HG03025 (cell line): Measurements from ENCODE around the gene TMPRSS9.
A peak's percentile ranks its signal among the peaks of the same experiment; 100 is the strongest.

Source experiments
- ATAC-seq: cut with Tn5 transposase; IDR thresholded peaks from one replicate; pipeline ENCODE4 v1.9.1; 2021; ENCODE audit warnings: mild to moderate bottlenecking, moderate library complexity; ENCODE audit not compliant: unreplicated experiment, low FRiP score

Gene TMPRSS9

DNA sequence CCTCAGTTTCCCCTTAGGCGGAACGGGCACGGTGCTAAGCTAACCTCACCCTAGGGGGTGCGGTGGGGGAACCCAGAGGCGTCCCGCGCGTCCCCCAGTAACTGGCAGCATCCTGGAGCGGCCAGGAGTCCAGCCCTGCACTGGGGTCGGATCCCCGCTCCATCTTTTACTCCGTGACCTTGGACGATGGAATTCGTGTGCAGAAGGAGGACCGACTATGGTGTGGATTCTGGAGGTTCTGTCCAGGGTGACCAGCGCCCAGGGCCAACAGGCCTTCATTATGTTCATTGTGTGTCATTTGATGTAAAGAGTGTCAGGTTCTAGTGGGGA lies 31.0 kb upstream of the TMPRSS9 start:
- ATAC-seq: peak; percentile 3

DNA sequence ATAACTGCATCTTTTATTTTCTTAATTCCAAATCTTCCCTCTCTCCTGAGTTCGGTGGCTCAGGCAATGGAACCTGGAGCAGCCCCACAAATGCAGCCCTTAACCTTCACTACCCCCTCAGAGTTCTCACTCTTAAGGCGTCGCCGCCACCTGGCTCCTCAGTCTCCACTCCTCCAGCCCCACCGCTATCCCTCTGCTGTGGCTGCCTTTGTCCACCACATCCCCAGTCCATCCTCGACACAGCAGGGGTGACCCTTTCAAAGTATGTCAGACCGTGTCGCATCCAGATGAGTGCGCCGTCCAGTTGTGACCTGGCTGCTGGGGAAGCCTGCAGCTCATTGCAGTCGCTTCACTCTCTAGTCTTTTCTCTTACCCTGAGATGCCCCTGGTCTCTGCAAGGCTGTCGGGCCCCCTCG lies 30.6 kb upstream of the TMPRSS9 start:
- no peak for ATAC-seq

- no peak for ATAC-seq
These were observed 29.8 kb upstream of the TMPRSS9 start for GRCh38 chr19:2330255-2330631.

- ATAC-seq: no peak
These were observed 29.3 kb upstream of the TMPRSS9 start for GRCh38 chr19:2330632-2331284.

- no peak for ATAC-seq
These were observed 28.3 kb upstream of the TMPRSS9 start for GRCh38 chr19:2331601-2332246.

GRCh38 chr19:2332341-2333026 lies 27.6 kb upstream of the TMPRSS9 start:
- no peak for ATAC-seq

DNA sequence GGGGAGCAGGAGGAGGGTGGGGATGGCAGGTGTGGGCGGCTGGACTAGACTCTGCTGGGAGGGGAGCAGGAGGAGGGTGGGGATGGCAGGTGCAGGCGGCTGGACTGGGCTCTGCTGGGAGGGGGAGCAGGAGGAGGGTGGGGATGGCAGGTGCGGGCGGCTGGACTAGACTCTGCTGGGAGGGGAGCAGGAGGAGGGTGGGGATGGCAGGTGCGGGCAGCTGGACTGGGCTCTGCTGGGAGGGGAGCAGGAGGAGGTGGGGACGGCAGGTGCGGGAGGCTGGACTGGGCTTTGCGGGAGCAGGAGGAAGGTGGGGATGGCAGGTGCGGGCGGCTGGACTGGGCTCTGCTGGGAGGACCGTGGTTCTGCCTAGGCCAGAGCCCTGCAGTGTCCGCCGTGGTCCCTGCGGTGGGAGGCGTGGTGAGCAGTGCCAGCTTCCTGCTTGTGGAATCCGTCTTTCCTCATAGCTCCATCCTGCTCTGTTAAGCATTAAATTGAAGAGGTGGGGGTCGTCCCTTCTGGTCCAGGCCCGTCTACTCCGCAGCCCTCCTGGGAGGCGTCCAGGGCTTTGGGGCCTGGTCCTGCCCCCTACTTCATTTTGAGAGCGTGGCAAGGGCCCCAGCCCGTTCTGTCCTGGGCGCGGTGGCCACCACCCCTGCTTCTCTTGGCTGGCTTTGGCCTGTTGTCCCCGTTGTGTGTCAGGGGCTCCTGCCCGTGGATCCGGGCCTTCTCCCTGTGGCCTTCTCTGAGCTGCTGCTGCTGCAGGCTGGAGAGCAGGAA lies 26.8 kb upstream of the TMPRSS9 start:
- ATAC-seq: no peak

DNA sequence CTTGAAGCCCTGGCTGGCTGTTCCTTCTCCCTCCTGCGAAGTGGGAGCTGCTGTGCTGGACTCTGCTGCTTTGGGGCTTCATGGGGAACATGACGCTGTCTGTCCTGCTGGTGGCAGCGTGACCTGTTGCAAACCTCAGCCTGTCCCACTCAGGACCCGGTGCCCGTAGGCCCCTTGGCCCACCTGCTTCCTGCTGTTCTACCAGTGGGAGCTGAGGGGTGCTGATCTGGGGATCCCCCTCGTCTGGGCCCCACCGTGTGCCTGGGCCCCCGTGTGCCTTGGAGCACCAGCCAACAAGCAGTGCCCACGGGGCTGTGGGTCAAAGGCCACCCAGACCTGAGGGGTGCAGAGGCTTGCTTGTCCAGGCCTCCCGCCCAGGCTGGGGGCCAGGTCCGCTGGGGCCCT lies 26.3 kb upstream of the TMPRSS9 start:
- no peak for ATAC-seq

GRCh38 chr19:2334426-2334825 lies 25.6 kb upstream of the TMPRSS9 start:
- no peak for ATAC-seq

- no peak for ATAC-seq
These were observed 24.8 kb upstream of the TMPRSS9 start for GRCh38 chr19:2334986-2335846.

DNA sequence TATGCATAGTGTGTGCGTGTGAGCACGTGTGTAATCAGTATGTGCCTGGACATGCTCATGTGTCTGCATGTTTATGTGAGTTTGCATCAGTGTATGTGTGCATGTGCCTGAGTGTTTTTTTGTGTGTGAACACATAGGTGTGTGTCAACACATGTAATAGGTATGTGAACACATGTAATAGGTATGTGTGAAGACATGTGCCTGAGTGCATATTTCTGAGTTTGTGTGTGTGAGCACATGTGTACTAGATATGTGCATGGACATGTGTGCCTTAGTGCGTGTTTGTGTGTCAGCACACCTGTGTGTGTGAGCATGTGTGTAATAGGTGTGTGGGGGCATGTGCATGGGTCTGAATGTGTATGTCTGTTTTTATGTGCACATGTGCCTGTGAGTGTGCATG lies 24.2 kb upstream of the TMPRSS9 start:
- no peak for ATAC-seq

DNA sequence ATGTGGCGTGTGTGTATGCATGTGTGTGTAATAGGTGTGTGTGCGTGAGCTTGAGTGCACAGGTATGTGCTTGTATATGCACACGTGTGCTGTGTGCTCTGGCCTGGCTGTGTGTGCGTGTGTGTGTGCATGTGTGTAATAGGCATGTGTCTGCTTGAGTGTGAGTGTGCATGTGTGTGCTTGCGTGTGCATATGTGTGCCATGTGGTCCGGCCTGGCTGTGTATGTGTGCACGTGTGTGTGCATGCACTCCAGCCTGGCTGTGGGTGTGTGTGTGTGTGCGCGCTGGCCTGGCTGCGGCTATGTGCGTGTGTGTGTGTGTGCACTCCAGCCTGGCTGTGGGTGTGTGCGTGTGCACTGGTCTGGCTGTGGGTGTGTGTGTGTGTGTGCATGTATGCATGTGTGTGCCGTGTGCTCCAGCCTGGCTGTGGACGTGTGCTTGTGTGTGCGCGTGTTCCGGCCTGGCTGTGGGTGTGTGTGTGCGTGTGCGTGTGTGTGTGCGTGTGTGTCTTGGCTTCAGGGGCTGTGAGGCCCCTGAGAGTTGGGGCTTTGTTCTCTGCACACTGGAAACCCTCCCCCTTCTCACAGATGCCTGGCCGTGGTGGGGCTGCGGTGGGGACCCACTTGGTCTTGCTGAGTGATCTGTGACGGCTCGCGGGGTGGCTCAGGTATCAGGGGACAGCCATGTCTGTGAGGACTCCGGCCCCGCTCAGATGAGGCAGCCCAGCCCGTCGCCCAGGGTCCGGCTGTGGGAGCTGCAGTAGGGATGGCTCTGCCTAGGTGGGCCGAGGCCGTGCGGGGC lies 23.3 kb upstream of the TMPRSS9 start:
- no peak for ATAC-seq

DNA sequence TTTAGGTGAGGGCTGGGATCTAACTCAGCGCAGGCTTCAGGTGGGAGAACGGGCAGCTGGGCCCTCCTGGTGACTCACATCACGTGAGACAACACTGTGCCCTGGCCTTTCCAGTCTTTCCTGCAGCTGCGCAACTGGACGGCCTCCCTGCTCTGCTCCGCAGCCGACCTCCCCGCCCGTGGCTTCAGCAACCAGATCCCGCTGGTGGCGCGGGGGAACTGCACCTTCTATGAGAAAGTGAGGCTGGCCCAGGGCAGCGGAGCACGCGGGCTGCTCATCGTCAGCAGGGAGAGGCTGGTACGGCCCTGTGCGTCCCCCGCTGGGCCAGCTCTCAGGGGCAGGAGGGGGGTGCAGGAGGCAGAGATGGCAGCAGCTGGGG lies 22.7 kb upstream of the TMPRSS9 start:
- no peak for ATAC-seq

- ATAC-seq: no peak
These were observed 21.9 kb upstream of the TMPRSS9 start for GRCh38 chr19:2338055-2338615.

- no peak for ATAC-seq
These were observed 21.1 kb upstream of the TMPRSS9 start for GRCh38 chr19:2338751-2339643.

GRCh38 chr19:2339644-2340310 lies 20.3 kb upstream of the TMPRSS9 start:
- ATAC-seq: no peak

DNA sequence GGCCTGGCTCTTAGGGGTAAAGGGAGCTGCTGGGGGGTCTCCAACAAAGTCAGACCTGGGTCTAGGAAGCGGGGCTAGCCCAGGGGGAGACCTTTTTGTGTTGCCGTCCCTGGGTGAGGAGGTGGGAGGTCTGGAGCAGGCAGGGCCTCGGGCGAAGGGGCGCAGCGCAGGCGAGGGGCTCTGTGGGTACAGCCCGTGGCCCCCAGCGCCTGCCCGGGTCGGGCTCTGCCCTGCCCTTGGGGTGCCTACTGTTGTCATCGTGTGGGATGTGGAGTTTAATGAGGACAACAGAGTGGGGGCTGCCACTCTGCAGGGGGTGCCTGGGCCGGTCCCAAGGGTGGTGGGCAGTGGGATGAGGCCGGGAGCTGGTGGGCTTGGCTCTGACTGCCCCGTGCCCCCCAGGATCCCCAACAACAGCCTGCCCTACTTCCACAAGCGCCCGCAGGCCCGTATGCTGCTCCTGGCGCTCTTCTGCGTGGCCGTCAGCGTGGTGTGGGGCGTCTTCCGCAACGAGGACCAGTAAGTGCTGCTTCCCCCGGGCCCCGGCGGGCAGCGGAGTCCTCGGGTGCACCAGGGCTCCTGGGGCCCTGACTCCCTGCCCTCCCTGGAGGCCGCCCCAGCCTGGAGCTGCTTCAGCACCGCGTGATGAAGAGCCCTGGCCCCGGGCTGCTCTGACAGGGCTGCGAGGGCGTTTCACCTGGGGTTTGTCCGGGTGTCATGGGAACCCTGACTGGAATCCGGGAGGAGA lies 19.4 kb upstream of the TMPRSS9 start:
- no peak for ATAC-seq
